RWPE2 (cell line): ENCODE measurements around the gene LRRC27.
A peak's percentile ranks its signal among the peaks of the same experiment; 100 is the strongest.

Source experiments
- ATAC-seq: fragments of 200-7000 bp; cut with Tn5 transposase; 3 replicates; pipeline ENCODE4 v1.9.1; 2021; ENCODE audit warnings: low read depth
- DNase-seq: peaks from one replicate; pipeline ENCODE4 v3.0.0-alpha.2; 2020; ENCODE audit warnings: low spot score
- H3K27ac ChIP-seq: fragments of 450-650 bp; 2 replicates; pipeline ENCODE4 v1.5.1; 2017; ENCODE audit warnings: mild to moderate bottlenecking; ENCODE audit not compliant: poor library complexity, severe bottlenecking
- H3K27me3 ChIP-seq: fragments of 250-450 bp; sonication (Bioruptor Pico); 2 replicates; pipeline ENCODE4 v1.5.1; 2021; ENCODE audit warnings: mild to moderate bottlenecking, moderate library complexity; ENCODE audit not compliant: insufficient read depth, poor library complexity, severe bottlenecking
- H3K36me3 ChIP-seq: fragments of 250-450 bp; sonication (Bioruptor Pico); 2 replicates; pipeline ENCODE4 v1.5.1; 2020; ENCODE audit warnings: low read depth, mild to moderate bottlenecking, moderate library complexity
- H3K4me1 ChIP-seq: fragments of 250-450 bp; sonication (Bioruptor Pico); 2 replicates; pipeline ENCODE4 v1.5.1; 2021; ENCODE audit warnings: mild to moderate bottlenecking, moderate library complexity; ENCODE audit not compliant: insufficient read depth, poor library complexity, severe bottlenecking
- H3K4me3 ChIP-seq: fragments of 250-450 bp; sonication (Bioruptor Pico); 2 replicates; pipeline ENCODE4 v1.5.1; 2021; ENCODE audit warnings: mild to moderate bottlenecking, moderate library complexity; ENCODE audit not compliant: severe bottlenecking
- H3K9me3 ChIP-seq: fragments of 250-450 bp; sonication (Bioruptor Pico); 2 replicates; pipeline ENCODE4 v1.5.1; 2021; ENCODE audit warnings: mild to moderate bottlenecking, moderate library complexity; ENCODE audit not compliant: severe bottlenecking
- TF ChIP-seq, protein P1 (sequence below): fragments of 450-650 bp; IDR thresholded peaks from one replicate; pipeline ENCODE4 v1.5.1; 2017; ENCODE audit warnings: mild to moderate bottlenecking, moderate library complexity; ENCODE audit not compliant: poor library complexity, severe bottlenecking

LRRC27 gene

GRCh38 chr10:132331601-132332432, at the start of gene LRRC27:
Gene LRRC27 (plus strand): TSS chr10:132332193. CDS start chr10:132333525, 1,332 bp downstream.
- H3K36me3 ChIP-seq, result peaks cover 14% of the 10 kb centered on the region; the same call in 1 of the 2 replicates
- peak within 1 kb of the TSS; percentile 89 for H3K4me3 ChIP-seq
- DNase-seq, result peak; percentile 98
- peaks cover 14% of the 10 kb centered on the region for H3K4me1 ChIP-seq
- peak; percentile 89 for ATAC-seq
- no peaks in the 10 kb centered on the region for H3K9me3 ChIP-seq
- no peaks in the 10 kb centered on the region for H3K27me3 ChIP-seq
- TF ChIP-seq, protein P1, sequence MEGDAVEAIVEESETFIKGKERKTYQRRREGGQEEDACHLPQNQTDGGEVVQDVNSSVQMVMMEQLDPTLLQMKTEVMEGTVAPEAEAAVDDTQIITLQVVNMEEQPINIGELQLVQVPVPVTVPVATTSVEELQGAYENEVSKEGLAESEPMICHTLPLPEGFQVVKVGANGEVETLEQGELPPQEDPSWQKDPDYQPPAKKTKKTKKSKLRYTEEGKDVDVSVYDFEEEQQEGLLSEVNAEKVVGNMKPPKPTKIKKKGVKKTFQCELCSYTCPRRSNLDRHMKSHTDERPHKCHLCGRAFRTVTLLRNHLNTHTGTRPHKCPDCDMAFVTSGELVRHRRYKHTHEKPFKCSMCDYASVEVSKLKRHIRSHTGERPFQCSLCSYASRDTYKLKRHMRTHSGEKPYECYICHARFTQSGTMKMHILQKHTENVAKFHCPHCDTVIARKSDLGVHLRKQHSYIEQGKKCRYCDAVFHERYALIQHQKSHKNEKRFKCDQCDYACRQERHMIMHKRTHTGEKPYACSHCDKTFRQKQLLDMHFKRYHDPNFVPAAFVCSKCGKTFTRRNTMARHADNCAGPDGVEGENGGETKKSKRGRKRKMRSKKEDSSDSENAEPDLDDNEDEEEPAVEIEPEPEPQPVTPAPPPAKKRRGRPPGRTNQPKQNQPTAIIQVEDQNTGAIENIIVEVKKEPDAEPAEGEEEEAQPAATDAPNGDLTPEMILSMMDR, result no peak
- H3K27ac ChIP-seq, result peak within 1 kb of the TSS; percentile 39

DNA sequence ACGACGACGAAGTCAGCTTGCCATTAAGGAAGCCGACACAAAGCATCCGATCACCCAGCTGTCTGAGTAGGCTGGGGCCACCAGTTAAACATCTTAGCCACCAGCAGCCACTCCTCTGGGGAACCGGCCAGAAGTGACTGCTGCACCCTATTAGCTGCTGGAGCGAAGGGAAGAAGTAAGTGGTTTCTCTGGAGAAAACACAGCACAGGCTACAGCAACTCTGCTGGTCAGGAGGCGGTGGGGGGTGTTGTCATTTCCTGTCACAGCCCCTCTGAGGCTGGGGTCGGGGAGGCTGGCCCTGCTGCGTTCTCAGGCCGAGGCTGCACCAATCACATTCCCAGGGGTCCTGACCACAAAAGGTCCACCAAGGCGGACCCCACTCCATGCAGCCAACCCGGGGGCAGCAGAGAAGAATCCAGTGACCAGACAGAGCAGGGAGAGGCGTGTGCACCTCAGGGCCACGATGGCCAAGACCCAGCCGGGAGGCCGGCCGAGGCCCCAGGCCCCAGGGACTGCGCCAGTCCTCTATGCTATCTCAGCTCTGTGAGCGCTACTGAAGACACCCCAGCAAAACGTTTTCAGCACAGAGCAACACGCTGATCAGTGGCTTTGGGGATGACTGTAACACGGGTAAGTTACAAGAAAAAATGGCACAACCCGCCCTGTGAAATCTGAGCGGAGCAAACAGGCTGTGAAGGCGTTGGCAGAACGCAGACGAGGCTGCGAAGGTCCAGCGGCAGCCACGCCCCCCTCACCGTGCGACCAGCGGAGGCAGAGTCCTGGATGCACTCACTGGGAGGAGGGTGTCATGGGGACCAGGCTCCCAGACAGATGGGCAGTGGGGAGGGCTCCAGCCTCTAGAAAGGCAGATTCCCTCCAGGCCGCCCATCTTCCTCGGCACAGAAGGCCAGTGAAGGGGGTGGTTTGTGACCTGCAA, 49.1 kb upstream of the LRRC27 start:
- DNase-seq, result peak; percentile 48
- H3K27ac ChIP-seq, result no peak overlapping the region
- no peaks in the 10 kb centered on the region for H3K4me1 ChIP-seq
- ATAC-seq, result peak; percentile 29; the same call in 1 of the 3 replicates
- H3K36me3 ChIP-seq, result no peaks in the 10 kb centered on the region
- H3K9me3 ChIP-seq, result no peaks in the 10 kb centered on the region
- H3K27me3 ChIP-seq, result peaks cover 15% of the 10 kb centered on the region
- H3K4me3 ChIP-seq, result no peak overlapping the region
- TF ChIP-seq, protein P1, result no peak

DNA sequence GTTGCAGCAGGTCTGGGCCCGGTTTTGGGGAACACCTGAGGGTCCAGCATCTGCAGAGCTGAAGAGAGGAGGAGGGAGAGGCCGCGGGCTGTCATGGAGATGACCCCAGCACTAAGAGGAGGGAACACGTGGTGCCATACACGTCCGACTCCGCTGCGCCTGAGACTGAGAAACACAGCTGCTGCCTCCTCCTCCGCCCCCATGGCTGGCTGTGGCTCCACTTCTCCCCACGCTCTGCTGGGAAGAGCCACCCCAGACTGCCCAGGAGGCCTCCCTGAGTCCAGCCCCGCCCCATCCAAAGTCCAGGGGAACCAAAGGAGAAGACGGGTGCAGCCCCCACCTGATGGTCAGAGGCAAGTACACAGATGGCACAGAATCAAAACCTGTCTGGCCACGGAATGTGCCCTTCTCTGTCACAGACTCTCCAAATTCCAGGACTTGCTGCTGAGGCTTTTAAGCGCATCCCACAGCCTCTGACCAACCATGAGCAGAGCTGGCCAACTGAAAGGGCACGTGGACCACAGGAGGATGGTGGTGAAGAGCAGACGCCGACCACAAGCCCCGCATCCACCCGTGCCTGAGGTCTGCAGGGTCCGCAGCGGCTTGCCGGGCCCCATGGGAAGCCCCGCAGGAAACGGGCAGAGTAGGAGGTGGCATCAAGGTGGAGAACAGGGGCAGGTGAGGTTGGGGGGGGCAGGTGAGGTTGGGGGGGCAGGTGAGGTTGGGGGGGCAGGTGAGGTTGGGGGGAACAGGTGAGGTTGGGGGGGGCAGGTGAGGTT, 48.2 kb upstream of the LRRC27 start:
- H3K9me3 ChIP-seq, result no peaks in the 10 kb centered on the region
- DNase-seq, result peak; percentile 61
- no peak overlapping the region for H3K27ac ChIP-seq
- H3K4me1 ChIP-seq, result no peaks in the 10 kb centered on the region
- no peak for ATAC-seq
- TF ChIP-seq, protein P1, result no peak
- H3K27me3 ChIP-seq, result peaks cover 15% of the 10 kb centered on the region
- H3K4me3 ChIP-seq, result no peak overlapping the region
- H3K36me3 ChIP-seq, result no peaks in the 10 kb centered on the region

DNA sequence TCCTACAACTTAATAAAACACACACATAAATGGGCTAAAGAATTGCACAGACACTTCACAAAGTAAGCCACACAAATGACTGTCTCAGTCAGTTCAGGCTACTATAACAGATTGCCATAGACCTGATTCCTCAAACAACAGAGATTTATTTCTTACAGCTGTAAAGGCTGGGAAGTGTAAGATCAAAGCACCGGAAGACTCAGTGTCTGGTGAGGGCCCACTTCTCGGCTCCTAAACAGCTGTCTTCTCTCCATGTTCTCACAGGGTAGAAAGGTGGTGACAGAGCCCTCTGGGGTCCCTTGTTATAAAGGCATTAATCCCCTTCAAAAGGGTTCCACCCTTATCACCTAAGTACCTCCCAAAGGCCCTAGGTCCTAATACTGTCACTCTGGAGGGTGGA, 42.6 kb upstream of the LRRC27 start:
- Histone ChIP-seq H3K27me3 (no peaks in the 10 kb centered on the region), H3K4me3 (no peak overlapping the region), H3K4me1 (no peaks in the 10 kb centered on the region), H3K27ac (no peak overlapping the region), H3K9me3 (no peaks in the 10 kb centered on the region), H3K36me3 (no peaks in the 10 kb centered on the region)
- DNase-seq (no peak), ATAC-seq (no peak)
- TF ChIP-seq, protein P1, result no peak
